Activated CD8-positive, alpha-beta T cell treated with anti-CD3 and anti-CD28 coated beads for 36 hours (primary cell): ENCODE measurements around the gene NF1. TPM values are rescaled to one million over a fixed set of nuclear protein-coding genes. Genes with fewer than 3 reads are reported as not detected.

Experiments
- ATAC-seq: fragments of 200-7000 bp; cut with Tn5 transposase; one replicate; pipeline ENCODE4 v1.10.0; 2021; ENCODE audit warnings: mild to moderate bottlenecking, moderate library complexity
- CTCF ChIA-PET: fragments of 350-600 bp; sonication (Branson Sonifier 250); formaldehyde crosslinking; loops from one replicate; lab custom pipeline; 2021; ENCODE audit warnings: antibody characterized with exemption; lab: Charles Lee
- POLR2A ChIA-PET: fragments of 350-600 bp; sonication (Branson Sonifier 250); formaldehyde crosslinking; loops from one replicate; lab custom pipeline; 2021; ENCODE audit warnings: antibody characterized with exemption; lab: Charles Lee
- DNase-seq: peaks from one replicate; pipeline ENCODE4 v3.0.0-alpha.2; 2020
- H3K27ac Mint-ChIP-seq: one replicate; pipeline ENCODE4 v1.8.0; 2021; ENCODE audit warnings: mild to moderate bottlenecking, mixed read lengths
- H3K27me3 Mint-ChIP-seq: one replicate; pipeline ENCODE4 v1.8.0; 2021; ENCODE audit warnings: mixed read lengths
- H3K36me3 Mint-ChIP-seq: one replicate; pipeline ENCODE4 v1.8.0; 2021; ENCODE audit warnings: low read depth, mixed read lengths
- H3K4me1 Mint-ChIP-seq: one replicate; pipeline ENCODE4 v1.8.0; 2021; ENCODE audit warnings: low read depth, mixed read lengths
- H3K4me3 Mint-ChIP-seq: one replicate; pipeline ENCODE4 v1.8.0; 2021; ENCODE audit warnings: mild to moderate bottlenecking, moderate library complexity, mixed read lengths
- H3K9me3 Mint-ChIP-seq: one replicate; pipeline ENCODE4 v1.8.0; 2021; ENCODE audit warnings: mixed read lengths
- CTCF ChIP-seq: fragments of 200-600 bp; IDR thresholded peaks from one replicate; pipeline ENCODE4 v1.8.0; 2022; ENCODE audit warnings: antibody characterized with exemption, mild to moderate bottlenecking
- intact Hi-C: fragments of 100-400 bp; cut with micrococcal nuclease; formaldehyde crosslinking; loops from one replicate; pipeline ENCODE4 v1.10.0; 2022
- total RNA-seq, 2 experiments: library from RNA; stranded (reverse); gene quantifications; one replicate each; pipeline ENCODE4 v1.2.3, GENCODE V29; 2021

The NF1 gene
- total RNA-seq, 2 experiments from 2014 or later, result 19.4 to 20.1 TPM

DNA sequence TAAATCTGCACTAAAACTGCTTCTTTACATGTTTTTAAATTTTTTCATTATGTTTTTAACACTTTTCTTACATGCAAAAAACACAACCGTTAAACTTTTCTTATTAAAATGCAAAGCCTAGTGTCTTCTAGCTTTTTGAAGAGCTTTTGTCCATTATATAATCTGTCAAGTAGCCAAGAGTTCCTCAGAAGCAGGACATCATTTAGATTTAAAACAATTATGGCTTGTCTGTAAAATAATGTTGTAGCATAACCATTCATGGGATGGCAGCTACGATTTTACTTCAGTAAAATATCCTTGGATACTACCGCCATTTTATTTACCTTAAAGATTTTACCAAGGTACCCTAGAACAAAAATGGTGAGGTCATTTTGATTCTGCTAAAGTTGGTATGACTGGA lies 199.5 kb downstream of the NF1 start:
- no peak for DNase-seq
- H3K36me3 Mint-ChIP-seq, result peaks cover 3% of the 10 kb centered on the region
- H3K4me3 Mint-ChIP-seq, result no peak overlapping the region
- H3K9me3 Mint-ChIP-seq, result no peaks in the 10 kb centered on the region
- no peak overlapping the region for H3K27ac Mint-ChIP-seq
- ChIA-PET CTCF (interaction anchor here (1.0 to 1.5 kb wide), 2 partner anchors 9 to 226 kb away, joined by 3 to 5 read pairs; no protein-coding TSS in a partner anchor), POLR2A (no interaction called here)
- TF ChIP-seq CTCF, result no peak
- no peaks in the 10 kb centered on the region for H3K27me3 Mint-ChIP-seq
- ATAC-seq, result no peak
- H3K4me1 Mint-ChIP-seq, result peaks cover 7% of the 10 kb centered on the region
- intact Hi-C loops, result no loop called here

DNA sequence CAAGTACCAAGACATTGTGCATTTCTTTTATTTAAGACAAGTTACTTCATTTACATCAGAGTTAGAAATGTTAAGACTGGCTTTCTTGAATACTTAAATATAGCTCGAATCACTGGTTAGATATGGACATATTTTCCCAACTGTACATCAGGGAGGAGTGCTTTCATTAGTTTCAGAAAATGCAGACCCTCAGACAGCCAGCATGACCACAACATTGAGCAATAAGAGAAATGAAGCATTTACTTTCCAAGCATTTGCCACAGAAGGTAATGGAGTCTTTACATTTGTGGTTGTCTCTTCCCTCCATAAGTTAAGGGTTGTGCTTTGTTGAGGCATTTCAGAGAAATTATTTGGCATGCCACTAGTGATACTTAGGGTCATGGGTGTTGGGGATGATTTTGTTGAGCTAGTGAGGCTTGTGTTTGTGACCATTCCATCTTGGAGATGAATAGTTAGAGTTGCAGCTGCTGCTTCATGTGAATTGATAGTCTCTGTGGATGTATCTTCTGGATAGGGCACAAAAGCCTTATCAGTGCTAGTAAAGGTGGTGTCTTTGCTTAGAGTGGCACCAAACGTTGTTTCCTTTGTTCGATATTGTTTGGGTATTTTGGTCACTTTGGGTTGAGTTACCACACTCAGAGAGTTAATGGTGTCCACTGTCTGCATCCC lies 200.2 kb downstream of the NF1 start:
- Mint-ChIP-seq H3K36me3 (peaks cover 3% of the 10 kb centered on the region), H3K9me3 (no peaks in the 10 kb centered on the region), H3K4me3 (no peak overlapping the region), H3K27me3 (no peaks in the 10 kb centered on the region), H3K4me1 (peaks cover 10% of the 10 kb centered on the region), H3K27ac (no peak overlapping the region)
- intact Hi-C loops, result no loop called here
- DNase-seq (no peak), ATAC-seq (no peak)
- ChIA-PET CTCF (interaction anchor here (0.9 to 1.5 kb wide), 3 partner anchors 9 to 227 kb away, joined by 3 to 4 read pairs (median 3); no protein-coding TSS in a partner anchor), POLR2A (no interaction called here)
- TF ChIP-seq CTCF, result no peak

GRCh38 chr17:31295489-31295871 lies 200.7 kb downstream of the NF1 start:
- TF ChIP-seq CTCF, result no peak
- ChIA-PET POLR2A (no interaction called here), CTCF (interaction anchor here (0.9 to 1.1 kb wide), 2 partner anchors 10 to 41 kb away, joined by 3 to 4 read pairs; no protein-coding TSS in a partner anchor)
- Mint-ChIP-seq H3K9me3 (no peaks in the 10 kb centered on the region), H3K27ac (no peak overlapping the region), H3K27me3 (no peaks in the 10 kb centered on the region), H3K4me3 (no peak overlapping the region), H3K36me3 (peaks cover 3% of the 10 kb centered on the region), H3K4me1 (peaks cover 5% of the 10 kb centered on the region)
- intact Hi-C loops, result no loop called here
- DNase-seq, result no peak
- ATAC-seq, result no peak

GRCh38 chr17:31296142-31296541 lies 201.4 kb downstream of the NF1 start:
- ChIA-PET POLR2A (interaction anchor here (0.6 kb wide), 1 partner anchor 14 kb away, joined by 3 read pairs; no protein-coding TSS in a partner anchor), CTCF (no interaction called here)
- Mint-ChIP-seq H3K27ac (no peak overlapping the region), H3K36me3 (peaks cover 3% of the 10 kb centered on the region), H3K27me3 (no peaks in the 10 kb centered on the region), H3K4me1 (peaks cover 8% of the 10 kb centered on the region), H3K4me3 (no peak overlapping the region), H3K9me3 (no peaks in the 10 kb centered on the region)
- ATAC-seq (no peak), DNase-seq (no peak)
- intact Hi-C loops, result no loop called here
- TF ChIP-seq CTCF, result no peak

- intact Hi-C loops, result no loop called here
- DNase-seq (no peak), ATAC-seq (no peak)
- Mint-ChIP-seq H3K27ac (no peak within 1 kb of the TSS), H3K4me3 (no peak within 1 kb of the TSS), H3K27me3 (no peaks in the 10 kb centered on the region), H3K36me3 (peaks cover 3% of the 10 kb centered on the region), H3K4me1 (peaks cover 17% of the 10 kb centered on the region), H3K9me3 (no peaks in the 10 kb centered on the region)
- no peak for TF ChIP-seq CTCF
- ChIA-PET POLR2A (no interaction called here), CTCF (no interaction called here)
These were observed 202.3 kb downstream of the NF1 start, which contains the start of gene OMG for GRCh38 chr17:31297090-31297489. OMG (minus strand) TSS chr17:31297239; CDS start chr17:31296331, 908 bp downstream.
